A549 treated with CpdA at 1 μM for 4 hours (cell line): Measurements from ENCODE around the gene CCDC86. TPM values are rescaled to one million over a fixed set of nuclear protein-coding genes. Genes with fewer than 3 reads are reported as not detected.

Experiments used
- total RNA-seq: library from RNA; stranded (reverse); fragments of 200-300 nt; extraction: Qiagen RNA extraction; gene quantifications from 5 replicates; pipeline ENCODE4 v1.2.3, GENCODE V29; 2022; ENCODE audit warnings: low read depth

Gene CCDC86, protein sequence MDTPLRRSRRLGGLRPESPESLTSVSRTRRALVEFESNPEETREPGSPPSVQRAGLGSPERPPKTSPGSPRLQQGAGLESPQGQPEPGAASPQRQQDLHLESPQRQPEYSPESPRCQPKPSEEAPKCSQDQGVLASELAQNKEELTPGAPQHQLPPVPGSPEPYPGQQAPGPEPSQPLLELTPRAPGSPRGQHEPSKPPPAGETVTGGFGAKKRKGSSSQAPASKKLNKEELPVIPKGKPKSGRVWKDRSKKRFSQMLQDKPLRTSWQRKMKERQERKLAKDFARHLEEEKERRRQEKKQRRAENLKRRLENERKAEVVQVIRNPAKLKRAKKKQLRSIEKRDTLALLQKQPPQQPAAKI
- 83.6 to 113 TPM (median 100 TPM) in 5 replicates for total RNA-seq

DNA sequence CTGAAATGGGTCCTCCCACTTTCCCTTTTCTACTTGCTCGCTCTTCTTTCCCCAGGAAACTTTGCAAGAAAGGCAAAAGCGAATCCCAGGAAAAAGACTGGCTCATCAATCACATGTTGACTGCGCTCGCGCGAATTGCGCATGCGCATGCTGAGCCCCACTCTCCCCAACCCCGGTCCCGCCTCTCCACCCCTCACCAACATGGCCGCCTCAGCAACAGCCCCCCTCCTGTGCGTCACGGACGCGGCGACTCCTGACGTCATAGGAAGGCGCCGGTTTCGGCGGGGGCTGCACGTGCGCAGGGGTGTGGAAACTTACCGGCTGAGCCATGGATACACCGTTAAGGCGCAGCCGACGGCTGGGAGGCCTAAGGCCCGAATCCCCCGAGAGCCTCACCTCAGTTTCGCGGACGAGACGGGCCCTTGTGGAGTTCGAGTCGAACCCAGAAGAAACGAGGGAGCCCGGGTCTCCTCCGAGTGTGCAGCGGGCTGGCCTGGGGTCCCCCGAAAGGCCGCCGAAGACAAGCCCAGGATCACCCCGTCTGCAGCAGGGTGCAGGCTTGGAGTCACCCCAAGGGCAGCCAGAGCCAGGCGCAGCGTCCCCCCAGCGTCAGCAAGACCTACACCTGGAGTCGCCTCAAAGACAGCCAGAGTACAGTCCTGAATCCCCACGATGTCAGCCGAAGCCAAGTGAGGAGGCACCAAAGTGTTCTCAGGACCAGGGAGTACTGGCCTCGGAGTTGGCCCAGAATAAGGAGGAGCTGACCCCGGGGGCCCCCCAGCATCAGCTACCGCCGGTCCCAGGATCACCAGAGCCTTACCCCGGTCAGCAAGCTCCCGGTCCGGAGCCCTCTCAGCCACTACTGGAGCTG is at the start of gene CCDC86:
Gene CCDC86 (plus strand): TSS at position 317 of the 871 bp plus-strand sequence. CDS start 12 bp downstream, at position 329.

DNA sequence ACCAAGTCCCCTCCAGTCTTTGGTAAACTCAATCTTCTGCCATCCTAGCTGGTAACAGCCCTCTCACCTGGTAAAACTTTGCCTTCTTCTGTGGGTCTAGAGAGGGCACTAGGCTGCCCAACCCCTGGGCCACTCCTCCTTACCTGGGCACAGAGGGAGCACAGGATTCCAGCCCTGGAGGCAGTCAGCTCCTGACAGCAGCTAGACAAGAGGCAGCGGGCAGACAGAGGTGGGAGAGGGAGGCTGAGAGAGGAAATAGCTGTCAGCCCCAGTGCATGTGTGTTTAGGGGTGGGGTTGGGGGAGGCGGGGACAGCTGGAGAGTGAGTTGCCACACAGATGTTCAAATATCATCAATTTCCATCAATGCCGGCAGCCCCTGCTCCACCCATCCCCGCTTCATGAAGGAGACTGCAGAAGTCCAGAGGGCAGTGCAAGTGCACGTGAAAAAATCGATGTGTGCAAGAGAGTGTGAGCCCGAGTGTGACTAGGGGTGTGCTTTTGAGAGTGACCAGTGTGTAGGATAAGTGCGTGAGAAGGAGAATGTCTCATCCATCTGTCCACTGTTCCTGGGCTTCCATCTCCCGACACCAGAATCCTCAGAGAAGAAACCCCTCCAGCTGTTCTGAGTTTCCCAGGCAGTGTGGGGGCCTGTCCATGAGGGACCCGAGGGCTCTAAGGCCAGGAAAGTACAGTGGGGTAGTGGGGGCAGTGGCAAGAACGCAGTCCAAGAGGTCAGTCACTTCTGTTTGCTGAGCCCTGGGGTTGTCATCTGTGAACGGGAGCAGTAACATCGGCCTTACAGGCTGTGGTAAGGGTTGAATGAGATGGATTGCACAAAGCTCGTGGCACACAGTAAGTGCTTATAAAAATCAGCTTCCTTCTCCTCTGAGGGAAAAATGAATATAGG is 14.1 kb downstream of the CCDC86 start, which contains the start of gene PTGDR2:
Gene PTGDR2 (minus strand): TSS at position 225 of the 908 bp plus-strand sequence. CDS start 2,228 bp downstream, outside the sequence.

DNA sequence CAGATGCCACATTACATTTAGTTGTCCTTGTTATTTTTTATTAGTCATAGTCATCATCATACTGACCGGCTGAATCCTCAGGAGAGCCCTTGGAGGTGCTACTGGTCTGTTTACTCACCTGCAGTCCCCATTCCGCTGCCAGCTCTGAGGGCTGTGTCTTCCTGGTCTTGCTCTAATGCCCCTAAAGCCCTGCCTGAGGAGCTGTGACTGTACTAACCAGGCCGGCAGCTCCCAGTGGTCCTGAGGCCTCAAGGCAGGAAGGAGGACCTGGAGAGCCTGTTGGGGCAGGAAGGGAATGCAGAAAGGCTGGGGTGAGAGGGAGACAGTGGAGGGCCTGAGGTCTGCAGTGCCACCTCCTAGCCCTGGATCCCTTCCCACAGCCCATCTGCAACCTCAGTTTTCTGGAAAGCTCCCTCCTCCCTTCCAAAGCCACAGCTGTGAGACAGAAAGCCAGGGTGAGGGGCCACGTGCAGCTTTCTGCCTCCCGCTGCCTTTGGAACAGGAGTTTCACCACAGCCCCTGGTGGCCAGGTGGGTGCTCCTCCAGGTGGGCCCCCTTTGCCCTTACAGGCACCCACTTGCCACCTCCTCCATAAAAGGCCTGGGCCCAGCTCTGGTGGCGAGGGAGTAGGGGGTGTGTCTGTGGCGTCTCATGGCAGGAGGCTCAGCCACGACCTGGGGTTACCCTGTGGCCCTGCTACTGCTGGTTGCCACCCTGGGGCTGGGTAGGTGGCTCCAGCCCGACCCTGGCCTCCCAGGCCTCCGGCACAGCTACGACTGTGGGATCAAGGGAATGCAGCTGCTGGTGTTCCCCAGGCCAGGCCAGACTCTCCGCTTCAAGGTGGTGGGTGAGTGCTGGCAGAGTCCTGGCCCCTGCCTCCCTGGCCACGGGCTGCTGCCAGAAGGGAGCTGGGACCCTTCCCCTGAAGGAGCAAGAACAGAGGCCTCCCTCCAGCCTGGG is 25.3 kb downstream of the CCDC86 start, which contains the start of gene ZP1:
Gene ZP1 (plus strand): TSS at position 632 of the 960 bp plus-strand sequence. CDS start 20 bp downstream, at position 652.

Other genes with a start within 250 kb of the CCDC86 start
- gene MS4A8, start 142.5 kb upstream of the CCDC86 start, total RNA-seq = not detected in 5 replicates
- gene MS4A18, start 117.4 kb upstream of the CCDC86 start, total RNA-seq = not detected in 5 replicates
- not detected in 5 replicates for gene MS4A15, start 85.2 kb upstream of the CCDC86 start, total RNA-seq
- not detected in 5 replicates for gene MS4A10, start 56.8 kb upstream of the CCDC86 start, total RNA-seq
- 0.04 to 0.08 TPM in 2 of 5 replicates, not detected in the others for gene PTGDR2, start 13.8 kb downstream of the CCDC86 start, total RNA-seq
- gene ZP1, start 25.4 kb downstream of the CCDC86 start, total RNA-seq = 0.11 to 0.23 TPM (median 0.16 TPM) in 4 of 5 replicates, not detected in the other
- 161 to 201 TPM (median 198 TPM) in 5 replicates for gene PRPF19, start 64.5 kb downstream of the CCDC86 start, total RNA-seq
- gene TMEM109, start 72.0 kb downstream of the CCDC86 start, total RNA-seq = 99.5 to 133 TPM (median 128 TPM) in 5 replicates
- gene TMEM132A, start 82.3 kb downstream of the CCDC86 start, total RNA-seq = 124 to 192 TPM (median 185 TPM) in 5 replicates
- not detected in 5 replicates for gene SLC15A3, start 110.1 kb downstream of the CCDC86 start, total RNA-seq
- 0.10 to 0.64 TPM (median 0.27 TPM) in 5 replicates for gene CD6, start 129.6 kb downstream of the CCDC86 start, total RNA-seq